DLD1 (cell line): ENCODE results near the gene CUZD1.

Experiments used
- in situ Hi-C: cut with HindIII; loops from 2 replicates; pipeline ENCODE4 v1.10.0; 2017; ENCODE audit warnings: low sequenced_read_pairs

CUZD1 gene

GRCh38 chr10:122856902-122857301 is 11.2 kb upstream of the CUZD1 start:
- in situ Hi-C loops, result no loop called here

GRCh38 chr10:122855745-122856144 is 10.1 kb upstream of the CUZD1 start:
- in situ Hi-C loops, result no loop called here

- in situ Hi-C loops, result no loop called here
Observed at GRCh38 chr10:122854648-122855047, 9.0 kb upstream of the CUZD1 start.

DNA sequence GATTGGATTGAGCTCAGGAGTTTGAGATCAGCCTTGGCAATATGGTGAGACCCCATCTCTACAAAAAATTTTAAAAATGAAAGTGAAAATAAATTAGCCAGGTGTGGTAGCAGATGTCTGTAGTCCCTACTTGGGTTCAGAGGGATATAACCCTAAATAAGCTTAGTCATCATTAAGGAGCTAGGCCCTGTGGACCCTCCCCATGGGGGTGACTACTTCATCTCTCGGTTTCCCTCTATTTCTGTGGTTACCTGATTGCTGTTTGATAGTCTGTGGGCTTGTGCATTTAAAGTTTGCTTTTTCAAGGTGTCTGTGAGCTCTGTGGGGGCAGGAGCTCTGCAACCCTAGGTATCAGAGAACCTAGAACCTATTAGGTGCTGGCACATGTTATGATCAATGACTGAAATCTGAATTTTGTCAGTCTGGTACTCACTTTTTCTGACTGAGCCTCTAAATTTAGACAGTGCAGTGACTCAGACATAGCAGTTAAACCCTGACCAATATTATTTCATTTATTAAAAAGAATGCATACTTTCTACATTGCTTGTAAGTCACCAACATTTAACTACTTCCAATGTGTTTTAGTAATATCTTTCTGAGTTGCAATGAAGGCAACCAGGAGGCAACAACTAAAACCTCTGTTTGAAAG is 8.1 kb upstream of the CUZD1 start:
- in situ Hi-C loops, result no loop called here

- in situ Hi-C loops, result no loop called here
Observed at GRCh38 chr10:122852261-122852660, 6.6 kb upstream of the CUZD1 start.

DNA sequence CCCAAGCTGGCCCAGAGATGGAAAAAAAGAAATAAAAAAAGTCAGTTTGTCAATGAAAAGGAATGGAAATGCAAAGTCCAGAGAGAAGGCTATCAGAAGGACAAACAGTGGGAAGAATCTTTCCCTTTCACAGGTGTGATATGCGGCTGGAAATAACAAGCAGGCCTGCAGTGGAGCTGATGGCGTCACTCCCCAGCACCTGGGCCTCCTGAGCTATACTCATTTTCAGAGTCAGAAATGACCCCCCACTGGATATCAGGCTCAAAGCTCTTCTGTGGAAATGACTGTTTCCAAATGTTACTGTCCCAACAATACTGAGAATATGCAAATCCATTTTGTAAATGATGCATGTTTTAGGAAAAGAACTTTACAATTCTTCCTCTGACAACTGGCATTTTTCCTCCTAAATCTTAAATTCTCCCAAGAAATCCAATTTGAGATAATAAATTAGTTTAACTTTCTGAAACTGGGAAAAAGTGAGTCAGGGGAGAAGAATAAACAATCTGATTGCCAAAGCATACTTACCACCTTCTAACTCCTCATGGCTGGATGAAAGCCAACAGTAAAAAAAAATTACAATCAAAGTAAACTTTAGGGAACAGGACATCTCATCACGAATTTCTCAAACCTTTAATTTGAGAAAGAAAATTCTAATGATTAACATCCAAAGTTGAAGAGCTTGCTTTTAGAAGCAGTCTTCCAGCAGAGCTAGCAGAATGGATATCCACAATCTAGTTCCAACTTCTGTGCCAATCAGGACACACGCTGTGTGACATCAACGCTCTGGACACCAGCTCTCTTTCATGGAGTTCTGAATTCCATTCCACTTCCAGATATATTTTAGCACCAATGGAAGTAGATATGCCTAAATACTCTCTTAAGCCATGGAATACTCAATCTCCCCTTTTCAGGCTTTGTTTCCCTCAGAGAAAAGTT is 5.3 kb upstream of the CUZD1 start:
- in situ Hi-C loops, result no loop called here

DNA sequence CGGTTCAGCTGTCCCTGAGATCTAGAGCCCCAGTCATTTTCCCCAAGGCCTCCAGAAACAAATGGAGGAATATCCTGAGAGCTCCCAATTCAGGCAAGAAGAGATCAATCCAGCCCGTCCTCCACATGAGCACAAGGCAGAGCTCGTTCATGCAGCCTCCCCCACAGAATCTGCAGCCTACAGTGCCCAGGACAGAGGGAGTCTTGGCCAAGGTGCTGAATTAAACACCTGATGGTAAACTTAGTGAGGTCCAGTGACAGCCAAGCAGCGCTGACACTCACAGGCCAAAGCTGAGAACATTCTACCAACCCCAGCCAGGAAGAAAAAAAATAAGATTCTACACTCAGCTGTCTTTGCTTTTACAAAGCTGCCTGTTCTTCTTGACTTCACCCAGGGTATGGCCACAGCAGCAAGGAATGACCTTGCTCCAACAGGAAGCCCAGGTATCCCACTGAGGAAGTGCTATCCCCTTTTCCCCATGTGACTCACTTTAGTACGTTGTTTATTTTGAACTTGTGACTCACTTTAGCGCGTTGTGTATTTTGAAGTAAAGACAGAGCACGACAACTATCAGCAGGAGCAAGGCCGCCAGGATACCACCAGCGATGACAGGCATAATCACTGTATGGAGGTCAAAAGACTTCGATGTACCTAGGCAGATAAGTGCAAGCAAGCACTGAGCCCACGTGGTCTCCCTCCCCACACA is 4.4 kb upstream of the CUZD1 start:
- in situ Hi-C loops, result no loop called here

GRCh38 chr10:122849090-122849489 is 3.4 kb upstream of the CUZD1 start:
- in situ Hi-C loops, result no loop called here

DNA sequence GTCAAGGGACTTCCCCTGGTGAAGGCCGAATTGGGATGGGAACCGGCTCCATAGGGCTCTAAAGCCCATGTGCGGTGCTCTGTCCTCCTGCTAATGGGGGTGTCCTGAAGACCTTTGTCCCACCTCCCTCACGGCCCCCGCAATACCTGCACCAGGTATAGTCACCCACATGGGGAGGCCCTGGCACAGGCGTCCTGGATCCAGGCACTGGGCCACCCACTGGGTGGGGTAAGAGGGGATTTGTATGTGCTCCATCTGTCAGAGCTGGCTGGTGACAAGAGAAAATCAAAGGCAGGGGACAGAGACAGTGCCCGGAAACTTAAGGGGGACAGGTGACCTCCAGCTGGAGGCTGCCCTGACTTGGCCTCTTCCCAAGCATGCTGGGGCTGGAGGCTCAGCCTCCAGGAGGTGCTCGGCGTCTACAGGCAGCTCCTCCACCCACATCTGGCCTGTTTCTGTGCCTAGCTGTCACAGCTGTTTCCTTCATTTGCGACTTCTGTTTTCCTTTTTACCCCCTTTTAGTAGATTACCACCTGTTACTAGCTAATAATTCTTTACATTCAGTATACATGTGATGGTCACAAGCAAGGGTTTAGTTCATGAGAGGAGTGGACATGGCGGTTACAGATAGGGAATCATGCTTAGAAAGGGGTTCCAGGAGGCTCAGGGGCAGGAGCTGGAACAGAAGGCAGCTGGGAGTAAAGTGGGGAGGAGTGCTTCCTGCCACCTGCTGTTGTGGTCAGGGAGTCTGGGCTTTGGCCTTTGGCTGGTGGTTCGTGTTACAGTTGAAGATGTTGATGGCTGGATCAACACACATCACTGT is 2.3 kb upstream of the CUZD1 start:
- in situ Hi-C loops, result no loop called here

DNA sequence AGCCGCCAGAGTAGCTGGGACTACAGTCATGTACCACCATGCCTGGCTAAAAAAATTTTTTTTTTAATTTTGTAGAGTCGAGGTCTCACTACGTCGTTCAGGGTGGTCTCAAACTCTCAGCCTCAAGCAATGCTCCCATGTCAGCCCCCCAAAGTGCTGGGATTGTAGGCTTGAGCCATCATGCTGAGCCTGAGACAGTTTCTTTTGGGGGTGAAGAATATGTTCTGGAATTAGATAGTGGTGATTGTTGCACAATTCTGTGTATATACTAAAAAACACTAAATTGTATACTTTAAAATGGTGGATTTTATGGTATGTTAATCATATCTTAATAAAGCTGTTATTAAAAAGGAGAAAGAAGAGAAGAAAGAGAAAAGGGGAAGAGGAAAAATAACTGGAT is 1.5 kb downstream of the CUZD1 start:
- in situ Hi-C loops, result no loop called here

DNA sequence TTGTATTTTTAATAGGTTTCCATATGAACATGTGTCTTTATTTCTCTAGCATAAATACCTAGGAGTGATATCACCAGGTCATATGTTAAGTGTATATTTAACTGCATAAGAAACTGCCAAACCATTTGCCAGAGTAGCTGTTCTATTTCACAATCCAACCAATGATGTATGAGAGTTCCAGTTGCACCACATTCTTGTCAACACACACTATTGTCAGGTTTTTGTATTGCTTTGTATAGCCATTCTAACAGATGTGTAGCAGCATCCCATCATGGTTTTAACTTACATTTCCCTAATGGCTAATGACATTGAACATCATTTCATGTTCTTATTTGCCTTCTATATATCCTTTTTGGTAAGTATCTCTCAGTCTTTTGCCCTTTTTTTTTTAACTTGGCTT is 4.1 kb downstream of the CUZD1 start:
- in situ Hi-C loops, result no loop called here

- in situ Hi-C loops, result no loop called here
Observed at GRCh38 chr10:122839505-122839904, 6.2 kb downstream of the CUZD1 start.

GRCh38 chr10:122838880-122839279 is 6.8 kb downstream of the CUZD1 start:
- in situ Hi-C loops, result no loop called here

DNA sequence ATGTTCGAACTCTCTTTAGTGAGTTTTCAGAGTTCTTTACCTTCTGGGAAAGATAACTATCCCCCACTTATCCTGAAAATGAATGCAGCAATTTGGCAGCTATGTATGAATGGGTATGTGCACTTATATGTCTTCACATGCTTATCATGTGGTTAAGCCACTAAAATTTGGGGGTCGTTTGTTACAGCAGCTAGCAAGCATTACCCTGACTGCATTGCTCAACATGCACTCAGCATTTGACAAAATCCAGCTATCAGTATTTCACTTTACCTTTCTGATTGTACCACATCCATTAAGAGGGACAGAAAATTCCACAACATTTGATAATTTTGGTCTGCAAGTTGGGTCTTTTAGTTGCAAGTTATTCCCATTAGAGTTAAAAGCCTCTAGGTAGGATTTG is 9.7 kb downstream of the CUZD1 start:
- in situ Hi-C loops, result no loop called here

- in situ Hi-C loops, result no loop called here
Observed at GRCh38 chr10:122830965-122831353, 14.7 kb downstream of the CUZD1 start.

DNA sequence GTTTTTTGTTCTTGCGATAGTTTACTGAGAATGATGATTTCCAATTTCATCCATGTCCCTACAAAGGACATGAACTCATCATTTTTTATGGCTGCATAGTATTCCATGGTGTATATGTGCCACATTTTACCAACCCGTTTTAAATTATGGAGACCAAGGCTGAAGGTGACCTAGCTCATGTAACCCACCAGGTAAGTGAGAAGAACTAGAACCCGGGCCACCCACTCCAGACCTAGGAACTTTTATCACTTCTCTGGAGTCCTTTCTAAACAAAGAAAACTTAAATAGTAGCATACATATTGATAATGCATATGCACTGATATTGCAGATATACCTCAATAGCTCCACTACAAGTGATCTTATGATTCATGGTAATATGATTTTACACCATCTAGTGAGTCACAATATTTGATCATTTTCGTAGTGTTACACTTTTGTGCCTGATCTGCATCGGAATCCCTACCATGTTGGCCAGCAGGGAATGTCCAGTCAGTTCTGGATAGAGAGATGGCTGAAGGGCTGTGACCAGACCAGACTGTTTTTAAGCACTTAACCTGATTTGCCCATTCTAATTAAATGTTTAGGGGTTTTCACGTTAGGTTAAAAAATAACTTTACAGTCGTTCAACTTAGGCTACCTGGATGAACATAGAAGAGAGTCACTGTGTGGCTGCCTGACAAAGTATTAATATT is 15.2 kb downstream of the CUZD1 start:
- in situ Hi-C loops, result no loop called here

GRCh38 chr10:122829454-122829853 is 16.2 kb downstream of the CUZD1 start:
- in situ Hi-C loops, result no loop called here

DNA sequence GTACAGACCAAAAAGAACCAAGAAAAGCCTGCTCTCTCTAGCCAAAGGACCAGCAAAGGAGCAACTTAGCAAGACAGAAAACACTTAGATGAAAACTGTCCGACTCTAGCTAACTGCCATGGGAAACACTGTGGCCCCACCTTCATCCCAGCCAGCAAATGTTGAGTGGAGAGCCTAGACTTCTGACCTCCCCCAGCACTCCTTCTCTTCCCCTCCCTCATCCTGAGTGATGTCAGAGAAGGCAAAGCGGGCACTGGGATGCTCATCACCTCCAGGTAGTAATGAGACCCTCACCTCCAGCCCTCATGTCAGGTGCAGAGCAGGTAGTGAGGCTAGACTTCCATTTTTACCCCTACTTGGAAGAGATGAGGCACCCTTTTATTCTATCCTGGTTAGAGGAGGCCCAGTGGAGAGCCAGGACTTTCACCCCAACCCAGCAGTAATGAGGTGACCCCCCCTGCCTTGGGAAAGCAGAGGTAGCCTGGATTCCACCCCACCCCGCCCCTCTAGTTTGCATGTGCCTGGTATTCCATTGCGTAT is 16.9 kb downstream of the CUZD1 start:
- in situ Hi-C loops, result no loop called here

GRCh38 chr10:122827302-122827701 is 18.4 kb downstream of the CUZD1 start:
- in situ Hi-C loops, result no loop called here
